ENCODE results near the gene CFAP57. TPM values are rescaled to one million over a fixed set of nuclear protein-coding genes. Genes with fewer than 3 reads are reported as not detected.

CFAP57 gene
- total RNA-seq, 1 donor from 2014 or later: 0.17 TPM

GRCh38 chr1:43255438-43256210, 83.5 kb downstream of the CFAP57 start:
- ATAC-seq (no peak), DNase-seq (peak; percentile 38)
- Histone ChIP-seq H3K36me3 (no peaks in the 10 kb centered on the region), H3K4me1 (no peaks in the 10 kb centered on the region), H3K27me3 (no peaks in the 10 kb centered on the region), H3K9me3 (no peaks in the 10 kb centered on the region), H3K4me3 (no peak overlapping the region), H3K27ac (no peak overlapping the region)
- intact Hi-C loops (cut with DNase I): no loop called here
- TF ChIP-seq CTCF (IDR thresholded peaks at IDR 0.05): no peak

GRCh38 chr1:43256675-43257570, 84.8 kb downstream of the CFAP57 start:
- Histone ChIP-seq H3K36me3 (no peaks in the 10 kb centered on the region), H3K27me3 (no peaks in the 10 kb centered on the region), H3K9me3 (no peaks in the 10 kb centered on the region), H3K27ac (no peak overlapping the region), H3K4me3 (no peak overlapping the region), H3K4me1 (no peaks in the 10 kb centered on the region)
- DNase-seq (peak; percentile 74), ATAC-seq (peak; percentile 89)
- intact Hi-C loops (cut with DNase I): no loop called here
- TF ChIP-seq CTCF (IDR thresholded peaks at IDR 0.05): no peak

- Histone ChIP-seq H3K27ac (peak overlapping the region; percentile 30), H3K4me3 (no peak overlapping the region), H3K36me3 (no peaks in the 10 kb centered on the region), H3K27me3 (no peaks in the 10 kb centered on the region), H3K9me3 (no peaks in the 10 kb centered on the region), H3K4me1 (no peaks in the 10 kb centered on the region)
- no peak for TF ChIP-seq CTCF (IDR thresholded peaks at IDR 0.05)
- intact Hi-C loops (cut with DNase I): no loop called here
- DNase-seq: peak; percentile 20
- no peak for ATAC-seq
Measured at GRCh38 chr1:43258370-43258769, 86.2 kb downstream of the CFAP57 start.

- no peak for DNase-seq
- Histone ChIP-seq H3K27ac (no peak overlapping the region), H3K27me3 (no peaks in the 10 kb centered on the region), H3K36me3 (no peaks in the 10 kb centered on the region), H3K9me3 (no peaks in the 10 kb centered on the region), H3K4me1 (peaks cover 10% of the 10 kb centered on the region), H3K4me3 (no peak overlapping the region)
- intact Hi-C loops (cut with DNase I): no loop called here
- ATAC-seq: no peak
- TF ChIP-seq CTCF (IDR thresholded peaks at IDR 0.05): no peak
Measured at GRCh38 chr1:43265431-43265830, 93.3 kb downstream of the CFAP57 start.

- no peaks in the 10 kb centered on the region for H3K27me3 ChIP-seq
- H3K9me3 ChIP-seq: no peaks in the 10 kb centered on the region
- TF ChIP-seq CTCF (IDR thresholded peaks at IDR 0.05): no peak
- no peaks in the 10 kb centered on the region for H3K36me3 ChIP-seq
- DNase-seq (no peak), ATAC-seq (no peak)
- peaks cover 10% of the 10 kb centered on the region for H3K4me1 ChIP-seq
- intact Hi-C loops (cut with DNase I): no loop called here
- no peak overlapping the region for H3K27ac ChIP-seq
- H3K4me3 ChIP-seq: no peak overlapping the region
Measured at GRCh38 chr1:43266881-43267280, 94.8 kb downstream of the CFAP57 start.

Measured in upper lobe of right lung (tissue), 1 donor.